H9 (cell line): ENCODE measurements around the gene SEC22C. TPM values are rescaled to one million over a fixed set of nuclear protein-coding genes. Genes with fewer than 3 reads are reported as not detected.

Experiments used
- DNase-seq: peaks from one replicate; pipeline ENCODE4 v3.0.0-alpha.2; 2017
- H2AFZ ChIP-seq: one replicate; pipeline ENCODE4 v1.6.1; 2013; ENCODE audit warnings: mild to moderate bottlenecking, low read length, control low read depth, moderate library complexity
- H2AK5ac ChIP-seq: 2 replicates; pipeline ENCODE4 v1.6.1; 2013; ENCODE audit warnings: low read length, control low read depth, mixed read lengths; ENCODE audit not compliant: insufficient read length
- H2BK120ac ChIP-seq: one replicate; pipeline ENCODE4 v1.6.1; 2013; ENCODE audit warnings: low read depth, mild to moderate bottlenecking, low read length, control low read depth, inconsistent platforms; ENCODE audit not compliant: poor library complexity, severe bottlenecking
- H2BK12ac ChIP-seq: 2 replicates; pipeline ENCODE4 v1.6.1; 2013; ENCODE audit warnings: low read length, control low read depth, mixed read lengths, low read depth; ENCODE audit not compliant: insufficient read length
- H2BK15ac ChIP-seq: 2 replicates; pipeline ENCODE4 v1.6.1; 2013; ENCODE audit warnings: low read depth, low read length, control low read depth
- H2BK20ac ChIP-seq: one replicate; pipeline ENCODE4 v1.6.1; 2013; ENCODE audit warnings: low read depth, mild to moderate bottlenecking, low read length, control low read depth, inconsistent platforms; ENCODE audit not compliant: poor library complexity, severe bottlenecking
- H2BK5ac ChIP-seq: 2 replicates; pipeline ENCODE4 v1.6.1; 2013; ENCODE audit warnings: low read length, control low read depth, mixed read lengths; ENCODE audit not compliant: insufficient read length
- H3K14ac ChIP-seq: 2 replicates; pipeline ENCODE4 v1.6.1; 2013; ENCODE audit warnings: low read length, control low read depth; ENCODE audit not compliant: insufficient read depth
- H3K18ac ChIP-seq: 2 replicates; pipeline ENCODE4 v1.6.1; 2013; ENCODE audit warnings: low read depth, mild to moderate bottlenecking, mixed read lengths, low read length, control low read depth; ENCODE audit not compliant: insufficient read length
- H3K23ac ChIP-seq: 2 replicates; pipeline ENCODE4 v1.6.1; 2013; ENCODE audit warnings: low read length, control low read depth, mixed read lengths, low read depth; ENCODE audit not compliant: insufficient read length
- H3K23me2 ChIP-seq: 2 replicates; pipeline ENCODE4 v1.6.1; 2013; ENCODE audit warnings: low read depth, mild to moderate bottlenecking, mixed read lengths, low read length, control low read depth; ENCODE audit not compliant: insufficient read length, poor library complexity, severe bottlenecking
- H3K27ac ChIP-seq: 2 replicates; pipeline ENCODE4 v1.5.1; 2013; ENCODE audit warnings: low read length, control low read depth, mixed read lengths, low read depth; ENCODE audit not compliant: insufficient read length
- H3K27me3 ChIP-seq: 2 replicates; pipeline ENCODE4 v1.6.1; 2013; ENCODE audit warnings: low read length, control low read depth, inconsistent platforms; ENCODE audit not compliant: insufficient read depth
- H3K4ac ChIP-seq: 2 replicates; pipeline ENCODE4 v1.6.1; 2013; ENCODE audit warnings: low read depth, mild to moderate bottlenecking, control low read depth, inconsistent platforms, low read length, moderate library complexity
- H3K4me1 ChIP-seq: 2 replicates; pipeline ENCODE4 v1.6.1; 2013; ENCODE audit warnings: low read length, control low read depth, inconsistent platforms; ENCODE audit not compliant: insufficient read depth
- H3K4me2 ChIP-seq: 2 replicates; pipeline ENCODE4 v1.6.1; 2013; ENCODE audit warnings: low read length, control low read depth, mixed read lengths; ENCODE audit not compliant: insufficient read length, insufficient read depth
- H3K56ac ChIP-seq: 2 replicates; pipeline ENCODE4 v1.6.1; 2013; ENCODE audit warnings: low read depth, mild to moderate bottlenecking, mixed read lengths, low read length, control low read depth; ENCODE audit not compliant: insufficient read length
- H3K79me1 ChIP-seq: 2 replicates; pipeline ENCODE4 v1.6.1; 2013; ENCODE audit warnings: low read depth, mild to moderate bottlenecking, moderate library complexity, low read length, control low read depth, inconsistent platforms; ENCODE audit not compliant: insufficient read depth, poor library complexity, severe bottlenecking
- H3K79me2 ChIP-seq: 2 replicates; pipeline ENCODE4 v1.6.1; 2013; ENCODE audit warnings: low read length, control low read depth, inconsistent platforms; ENCODE audit not compliant: insufficient read depth
- H3K9ac ChIP-seq: 2 replicates; pipeline ENCODE4 v1.6.1; 2013; ENCODE audit warnings: low read length, control low read depth, mixed read lengths; ENCODE audit not compliant: insufficient read length; ENCODE audit errors: extremely low read depth
- H3K9me3 ChIP-seq: one replicate; pipeline ENCODE4 v1.6.1; 2013; ENCODE audit warnings: low read depth, low read length, inconsistent platforms; ENCODE audit not compliant: control insufficient read depth
- H3T11ph ChIP-seq: one replicate; pipeline ENCODE4 v1.6.1; 2013; ENCODE audit warnings: mild to moderate bottlenecking, low read length, control low read depth, inconsistent platforms
- H4K20me1 ChIP-seq: one replicate; pipeline ENCODE4 v1.6.1; 2013; ENCODE audit not compliant: control insufficient read depth, insufficient read length, insufficient read depth
- H4K5ac ChIP-seq: 2 replicates; pipeline ENCODE4 v1.6.1; 2013; ENCODE audit warnings: low read depth, mild to moderate bottlenecking, mixed read lengths, low read length, control low read depth; ENCODE audit not compliant: insufficient read length
- H4K8ac ChIP-seq: replicated peaks from 2 replicates; pipeline ENCODE4 v1.6.1; 2013; ENCODE audit warnings: low read length, control low read depth, mixed read lengths, low read depth; ENCODE audit not compliant: insufficient read length
- H4K91ac ChIP-seq: 2 replicates; pipeline ENCODE4 v1.6.1; 2013; ENCODE audit warnings: low read depth, mild to moderate bottlenecking, moderate library complexity, mixed read lengths, low read length, control low read depth; ENCODE audit not compliant: insufficient read length
- H3K27ac Mint-ChIP-seq, 3 experiments: 2 replicates in 2 of 3; 3 replicates in 1 of 3; pipeline ENCODE4 v1.8.0; 2020 to 2021; ENCODE audit warnings: mixed read lengths in 3 of 3, mild to moderate bottlenecking in 1 of 3, moderate library complexity in 1 of 3
- H3K27me3 Mint-ChIP-seq: 2 replicates; pipeline ENCODE4 v1.8.0; 2021; ENCODE audit warnings: low read depth, mild to moderate bottlenecking, moderate library complexity, mixed read lengths
- H3K36me3 Mint-ChIP-seq, 3 experiments: 2 replicates in 2 of 3; 3 replicates in 1 of 3; pipeline ENCODE4 v1.8.0; 2020 to 2021; ENCODE audit warnings: low read depth in 3 of 3, mixed read lengths in 3 of 3; ENCODE audit not compliant: insufficient read depth in 1 of 3
- H3K4me1 Mint-ChIP-seq, 2 experiments: 2 replicates each; pipeline ENCODE4 v1.8.0; 2020; ENCODE audit warnings: mixed read lengths in 2 of 2
- H3K4me3 Mint-ChIP-seq, 2 experiments: 2 replicates in 1 of 2; 3 replicates in 1 of 2; pipeline ENCODE4 v1.8.0; 2020 to 2021; ENCODE audit warnings: mild to moderate bottlenecking in 2 of 2, mixed read lengths in 2 of 2, moderate library complexity in 1 of 2
- H3K9me3 Mint-ChIP-seq, 2 experiments: 2 replicates in 1 of 2; 3 replicates in 1 of 2; pipeline ENCODE4 v1.8.0; 2020; ENCODE audit warnings: mild to moderate bottlenecking in 2 of 2, mixed read lengths in 2 of 2, moderate library complexity in 1 of 2
- WGBS: extraction: QIAGEN DNeasy Blood & Tissue Kit; methylation state at CpG from one replicate; pipeline ENCODE4 v1.1.7; 2013; ENCODE audit warnings: missing lambda C conversion rate, low lambda C conversion rate, mixed read lengths; ENCODE audit not compliant: insufficient read length; ENCODE audit errors: extremely low coverage; 5-methylcytosine and 5-hydroxymethylcytosine counted together
- total RNA-seq: library from RNA; stranded (reverse); gene quantifications from 2 replicates; pipeline ENCODE4 v1.2.1, GENCODE V29; 2021
- TF ChIP-seq, protein P1 (sequence below): fragments of 200-600 bp; sonication (generic); conservative IDR thresholded peaks from 3 replicates; pipeline ENCODE4 v1.8.0; 2021; ENCODE audit warnings: antibody characterized with exemption, mild to moderate bottlenecking

The SEC22C gene
- total RNA-seq, 1 experiment from 2014 or later: 28.2 TPM

DNA sequence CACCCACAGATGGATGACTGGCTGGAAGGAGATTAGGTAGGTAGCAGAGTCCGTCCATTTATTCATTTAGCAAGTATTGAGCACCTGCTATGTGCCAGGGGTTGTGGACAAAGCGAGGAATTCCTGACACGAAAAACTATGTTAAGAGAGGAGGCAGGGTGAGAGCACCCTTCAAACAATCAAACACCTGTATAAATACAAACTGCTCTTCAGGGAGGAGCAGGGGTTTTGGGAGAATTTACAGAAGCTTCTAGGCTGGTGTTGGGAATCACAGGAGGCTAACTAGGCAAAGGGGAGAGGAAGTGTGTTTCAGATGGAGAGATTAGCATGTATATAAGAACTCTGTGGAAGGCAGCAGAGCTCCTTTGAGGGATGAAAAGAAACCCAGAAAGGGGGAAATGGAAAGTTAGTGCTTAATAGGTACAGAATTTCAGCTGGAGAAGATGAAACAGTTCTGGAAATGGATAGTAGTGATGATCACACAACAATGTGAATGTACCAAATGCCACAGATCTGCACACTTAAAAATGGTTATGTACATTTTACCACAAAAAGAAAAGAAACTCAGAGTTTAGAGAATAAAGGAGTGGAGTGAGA, 805 bp upstream of the SEC22C start:
- Histone ChIP-seq H2AK5ac (no peak overlapping the region), H3K23me2 (peaks cover 14% of the 10 kb centered on the region), H2BK15ac (no peak overlapping the region), H3K4me1 (peaks cover 6% of the 10 kb centered on the region; the same call in 1 of the 2 replicates), H3K9me3 (no peaks in the 10 kb centered on the region), H3K56ac (no peak overlapping the region), H3K18ac (no peak overlapping the region), H4K8ac (no peak overlapping the region), H3K4ac (no peak overlapping the region), H4K20me1 (no peaks in the 10 kb centered on the region), H2BK120ac (no peak overlapping the region), H3K79me2 (peaks cover 2% of the 10 kb centered on the region; the same call in 1 of the 2 replicates), H3K27ac (peak overlapping the region; percentile 4), H4K5ac (no peak overlapping the region), H3K27me3 (no peaks in the 10 kb centered on the region), H3K79me1 (no peaks in the 10 kb centered on the region), H3K9ac (peak overlapping the region; percentile 84), H3K14ac (no peak overlapping the region; the same call in 1 of the 2 replicates), H2AFZ (no peak overlapping the region), H3T11ph (no peak overlapping the region), H2BK12ac (no peak overlapping the region), H3K23ac (no peak overlapping the region), H3K4me2 (peak overlapping the region; percentile 90), H4K91ac (no peak overlapping the region), H2BK5ac (no peak overlapping the region), H2BK20ac (no peak overlapping the region)
- Mint-ChIP-seq H3K27ac (peak overlapping the region; percentile 83 to 94 (median 86)), H3K9me3 (peaks cover 0 to 2% of the 10 kb centered on the region in 2 experiments; a peak in 1 of 5 replicates), H3K4me1 (peaks cover 35 to 46% of the 10 kb centered on the region in 2 experiments), H3K36me3 (peaks cover 19 to 26% (median 20%) of the 10 kb centered on the region in 3 experiments), H3K4me3 (peak overlapping the region; percentile 85 to 87), H3K27me3 (no peaks in the 10 kb centered on the region; the same call in 1 of the 2 replicates)
- TF ChIP-seq, protein P1, sequence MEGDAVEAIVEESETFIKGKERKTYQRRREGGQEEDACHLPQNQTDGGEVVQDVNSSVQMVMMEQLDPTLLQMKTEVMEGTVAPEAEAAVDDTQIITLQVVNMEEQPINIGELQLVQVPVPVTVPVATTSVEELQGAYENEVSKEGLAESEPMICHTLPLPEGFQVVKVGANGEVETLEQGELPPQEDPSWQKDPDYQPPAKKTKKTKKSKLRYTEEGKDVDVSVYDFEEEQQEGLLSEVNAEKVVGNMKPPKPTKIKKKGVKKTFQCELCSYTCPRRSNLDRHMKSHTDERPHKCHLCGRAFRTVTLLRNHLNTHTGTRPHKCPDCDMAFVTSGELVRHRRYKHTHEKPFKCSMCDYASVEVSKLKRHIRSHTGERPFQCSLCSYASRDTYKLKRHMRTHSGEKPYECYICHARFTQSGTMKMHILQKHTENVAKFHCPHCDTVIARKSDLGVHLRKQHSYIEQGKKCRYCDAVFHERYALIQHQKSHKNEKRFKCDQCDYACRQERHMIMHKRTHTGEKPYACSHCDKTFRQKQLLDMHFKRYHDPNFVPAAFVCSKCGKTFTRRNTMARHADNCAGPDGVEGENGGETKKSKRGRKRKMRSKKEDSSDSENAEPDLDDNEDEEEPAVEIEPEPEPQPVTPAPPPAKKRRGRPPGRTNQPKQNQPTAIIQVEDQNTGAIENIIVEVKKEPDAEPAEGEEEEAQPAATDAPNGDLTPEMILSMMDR: no peak
- no peak for DNase-seq
- no CpG with 5 or more reads among the region's 3 CpGs for WGBS
